ENCODE results near the gene MAML3.

MAML3 gene

GRCh38 chr4:140061194-140061593, 92.8 kb downstream of the MAML3 start:
- H3K27ac ChIP-seq = no peak overlapping the region
- no peak overlapping the region for H3K4me3 ChIP-seq (ENCODE audit: low read depth in 1 of 2, low read length in 1 of 2)
- no peaks in the 10 kb centered on the region for H3K9me3 ChIP-seq
- H3K4me1 ChIP-seq (ENCODE audit: control insufficient read depth in 1 of 2, insufficient read depth in 1 of 2, low read depth in 1 of 2, low read length in 1 of 2) = peaks cover 0 to 5% of the 10 kb centered on the region in 2 experiments
- TF ChIP-seq, protein P1, sequence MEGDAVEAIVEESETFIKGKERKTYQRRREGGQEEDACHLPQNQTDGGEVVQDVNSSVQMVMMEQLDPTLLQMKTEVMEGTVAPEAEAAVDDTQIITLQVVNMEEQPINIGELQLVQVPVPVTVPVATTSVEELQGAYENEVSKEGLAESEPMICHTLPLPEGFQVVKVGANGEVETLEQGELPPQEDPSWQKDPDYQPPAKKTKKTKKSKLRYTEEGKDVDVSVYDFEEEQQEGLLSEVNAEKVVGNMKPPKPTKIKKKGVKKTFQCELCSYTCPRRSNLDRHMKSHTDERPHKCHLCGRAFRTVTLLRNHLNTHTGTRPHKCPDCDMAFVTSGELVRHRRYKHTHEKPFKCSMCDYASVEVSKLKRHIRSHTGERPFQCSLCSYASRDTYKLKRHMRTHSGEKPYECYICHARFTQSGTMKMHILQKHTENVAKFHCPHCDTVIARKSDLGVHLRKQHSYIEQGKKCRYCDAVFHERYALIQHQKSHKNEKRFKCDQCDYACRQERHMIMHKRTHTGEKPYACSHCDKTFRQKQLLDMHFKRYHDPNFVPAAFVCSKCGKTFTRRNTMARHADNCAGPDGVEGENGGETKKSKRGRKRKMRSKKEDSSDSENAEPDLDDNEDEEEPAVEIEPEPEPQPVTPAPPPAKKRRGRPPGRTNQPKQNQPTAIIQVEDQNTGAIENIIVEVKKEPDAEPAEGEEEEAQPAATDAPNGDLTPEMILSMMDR (IDR thresholded peaks at IDR 0.05) = no peak
- no peaks in the 10 kb centered on the region for H3K36me3 ChIP-seq
- no peaks in the 10 kb centered on the region for H3K27me3 ChIP-seq

- TF ChIP-seq, protein P1 (IDR thresholded peaks at IDR 0.05) = no peak
- H3K27ac ChIP-seq = no peak overlapping the region
- peaks cover 0 to 9% of the 10 kb centered on the region in 2 experiments for H3K4me1 ChIP-seq (ENCODE audit: control insufficient read depth in 1 of 2, insufficient read depth in 1 of 2, low read depth in 1 of 2, low read length in 1 of 2)
- no peaks in the 10 kb centered on the region for H3K36me3 ChIP-seq
- H3K4me3 ChIP-seq (ENCODE audit: low read depth in 1 of 2, low read length in 1 of 2) = no peak overlapping the region
- no peaks in the 10 kb centered on the region for H3K27me3 ChIP-seq
- H3K9me3 ChIP-seq = no peaks in the 10 kb centered on the region
These were observed 94.8 kb downstream of the MAML3 start for GRCh38 chr4:140059159-140059558.

DNA sequence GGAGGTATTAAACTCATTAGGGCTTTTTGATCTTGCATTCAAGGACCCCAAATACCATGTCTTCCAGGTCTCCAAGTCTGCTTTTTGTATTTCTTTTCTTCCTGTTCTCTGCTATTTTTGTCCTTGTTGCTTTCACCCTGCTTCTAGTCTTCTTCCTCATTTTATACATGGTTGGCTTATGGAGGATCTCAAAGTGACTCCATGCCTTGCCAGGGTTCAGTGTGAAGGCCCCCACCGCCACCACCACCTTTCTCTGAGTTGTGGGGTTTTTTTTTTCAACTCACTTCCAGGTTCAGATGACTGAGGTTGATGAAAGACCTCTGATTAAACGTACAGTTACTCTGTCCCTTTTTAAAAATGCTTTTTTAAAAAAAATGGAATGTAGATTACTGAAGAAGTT, 96.3 kb downstream of the MAML3 start:
- TF ChIP-seq, protein P1 (IDR thresholded peaks at IDR 0.05) = no peak
- Histone ChIP-seq H3K36me3 (no peaks in the 10 kb centered on the region), H3K27ac (no peak overlapping the region), H3K27me3 (no peaks in the 10 kb centered on the region), H3K9me3 (no peaks in the 10 kb centered on the region), H3K4me1 (ENCODE audit: control insufficient read depth in 1 of 2, insufficient read depth in 1 of 2, low read depth in 1 of 2, low read length in 1 of 2) (peaks cover 7 to 15% of the 10 kb centered on the region in 2 experiments), H3K4me3 (ENCODE audit: low read depth in 1 of 2, low read length in 1 of 2) (no peak overlapping the region)

- TF ChIP-seq, protein P1 (IDR thresholded peaks at IDR 0.05) = no peak
- H3K4me1 ChIP-seq (ENCODE audit: control insufficient read depth in 1 of 2, insufficient read depth in 1 of 2, low read depth in 1 of 2, low read length in 1 of 2) = peaks cover 7 to 15% of the 10 kb centered on the region in 2 experiments
- H3K27me3 ChIP-seq = no peaks in the 10 kb centered on the region
- H3K36me3 ChIP-seq = no peaks in the 10 kb centered on the region
- no peaks in the 10 kb centered on the region for H3K9me3 ChIP-seq
- H3K27ac ChIP-seq = no peak overlapping the region
- H3K4me3 ChIP-seq (ENCODE audit: low read depth in 1 of 2, low read length in 1 of 2) = no peak overlapping the region
These were observed 98.0 kb downstream of the MAML3 start for GRCh38 chr4:140056015-140056414.

DNA sequence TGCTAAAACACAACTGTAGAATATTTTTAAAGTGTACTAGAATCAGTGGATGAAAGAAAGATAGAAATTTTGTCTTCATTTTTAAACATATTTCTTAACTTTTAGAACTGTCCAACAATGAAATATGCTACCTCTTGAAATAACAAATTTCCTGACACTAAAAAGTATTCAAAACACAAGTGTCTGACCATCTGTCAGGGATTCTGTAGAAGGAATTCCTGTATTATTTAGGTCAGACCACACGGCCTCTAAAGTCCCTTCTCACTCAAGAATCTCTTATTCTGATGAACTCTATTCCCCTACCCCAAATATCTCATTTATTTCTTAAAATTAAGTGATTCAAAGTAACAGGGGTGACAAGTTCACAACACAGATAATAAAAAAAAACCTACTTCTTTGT, 99.1 kb downstream of the MAML3 start:
- H3K27me3 ChIP-seq = no peaks in the 10 kb centered on the region
- H3K27ac ChIP-seq = no peak overlapping the region
- no peaks in the 10 kb centered on the region for H3K36me3 ChIP-seq
- H3K4me1 ChIP-seq (ENCODE audit: control insufficient read depth in 1 of 2, insufficient read depth in 1 of 2, low read depth in 1 of 2, low read length in 1 of 2) = peaks cover 9 to 17% of the 10 kb centered on the region in 2 experiments
- TF ChIP-seq, protein P1 (IDR thresholded peaks at IDR 0.05) = no peak
- no peaks in the 10 kb centered on the region for H3K9me3 ChIP-seq
- no peak overlapping the region for H3K4me3 ChIP-seq (ENCODE audit: low read depth in 1 of 2, low read length in 1 of 2)

DNA sequence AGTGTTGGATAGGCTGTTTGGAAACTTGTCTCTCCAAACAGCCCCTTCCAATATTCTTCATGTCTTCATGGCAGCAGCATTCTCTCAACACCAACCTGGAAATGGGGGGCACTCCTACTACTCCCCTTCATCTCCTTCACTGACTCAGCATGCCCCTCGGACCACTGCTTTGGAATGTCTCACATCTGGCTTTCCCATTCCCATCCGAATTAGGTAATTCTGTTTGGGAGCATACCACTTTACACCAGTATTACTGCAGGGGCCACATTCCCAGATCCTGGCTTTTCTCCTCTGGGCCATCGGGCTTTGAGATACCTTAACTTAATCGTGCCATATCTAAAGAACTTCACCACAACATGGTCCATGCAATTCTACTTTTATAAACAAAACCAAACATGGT, 100.8 kb downstream of the MAML3 start:
- TF ChIP-seq, protein P1 (IDR thresholded peaks at IDR 0.05) = no peak
- no peaks in the 10 kb centered on the region for H3K27me3 ChIP-seq
- H3K36me3 ChIP-seq = no peaks in the 10 kb centered on the region
- no peaks in the 10 kb centered on the region for H3K9me3 ChIP-seq
- no peak overlapping the region for H3K4me3 ChIP-seq (ENCODE audit: low read depth in 1 of 2, low read length in 1 of 2)
- H3K27ac ChIP-seq = no peak overlapping the region
- peaks cover 26 to 34% of the 10 kb centered on the region in 2 experiments for H3K4me1 ChIP-seq (ENCODE audit: control insufficient read depth in 1 of 2, insufficient read depth in 1 of 2, low read depth in 1 of 2, low read length in 1 of 2)
